HG03354 (cell line): ENCODE data around the gene IDNK.

Source experiments
- ATAC-seq: cut with Tn5 transposase; IDR thresholded peaks from one replicate; pipeline ENCODE4 v1.9.1; 2021; ENCODE audit warnings: mild to moderate bottlenecking; ENCODE audit not compliant: unreplicated experiment, poor library complexity, severe bottlenecking

The IDNK gene

DNA sequence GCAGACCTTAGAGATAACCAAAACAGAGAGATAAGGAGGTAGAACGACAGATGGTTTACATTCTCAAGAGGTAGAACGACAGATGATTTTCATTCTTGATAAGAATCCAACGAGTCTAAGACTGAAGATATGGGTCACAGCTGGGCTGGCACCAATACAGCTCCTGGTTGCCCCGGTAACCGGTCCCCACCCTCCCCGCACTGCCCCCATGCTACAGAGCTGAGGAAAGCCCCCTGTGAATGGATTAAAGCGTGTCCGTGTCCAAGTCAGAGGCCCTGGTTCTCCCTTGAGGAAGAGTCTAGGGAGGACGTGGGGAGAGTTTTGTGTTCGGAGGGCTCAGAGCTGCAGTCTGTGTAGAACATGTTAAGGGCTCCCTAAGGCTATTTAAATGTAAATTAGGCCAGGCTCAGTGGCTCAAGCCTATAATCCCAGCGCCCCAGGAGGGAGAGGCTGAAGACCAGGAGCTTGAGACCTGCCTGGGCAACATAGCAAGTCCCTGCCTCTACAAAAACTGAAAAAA lies 8.1 kb downstream of the IDNK start:
- ATAC-seq: no peak

DNA sequence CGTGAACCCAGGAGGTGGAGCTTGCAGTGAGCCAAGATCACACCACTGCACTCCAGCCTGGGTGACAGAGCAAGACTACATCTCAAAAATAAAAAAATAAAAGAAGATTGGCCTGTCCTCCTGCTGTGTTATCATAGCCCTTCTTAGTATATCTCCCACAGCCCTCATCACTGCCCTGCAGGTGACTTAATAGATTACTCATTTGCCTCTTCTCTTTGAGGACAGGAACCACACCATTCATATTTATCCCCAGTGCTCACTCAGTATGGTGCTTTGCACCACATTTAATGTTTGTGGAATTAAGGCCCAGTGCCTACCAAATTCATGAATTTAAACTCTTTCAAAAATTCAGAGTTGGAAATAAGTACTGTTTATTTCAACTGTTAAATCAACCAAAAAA lies 10.3 kb downstream of the IDNK start:
- peak; percentile 78 for ATAC-seq

- ATAC-seq: no peak
Observed at GRCh38 chr9:83633676-83634075, 10.7 kb downstream of the IDNK start.

GRCh38 chr9:83636813-83637212 lies 13.9 kb downstream of the IDNK start:
- ATAC-seq: no peak

DNA sequence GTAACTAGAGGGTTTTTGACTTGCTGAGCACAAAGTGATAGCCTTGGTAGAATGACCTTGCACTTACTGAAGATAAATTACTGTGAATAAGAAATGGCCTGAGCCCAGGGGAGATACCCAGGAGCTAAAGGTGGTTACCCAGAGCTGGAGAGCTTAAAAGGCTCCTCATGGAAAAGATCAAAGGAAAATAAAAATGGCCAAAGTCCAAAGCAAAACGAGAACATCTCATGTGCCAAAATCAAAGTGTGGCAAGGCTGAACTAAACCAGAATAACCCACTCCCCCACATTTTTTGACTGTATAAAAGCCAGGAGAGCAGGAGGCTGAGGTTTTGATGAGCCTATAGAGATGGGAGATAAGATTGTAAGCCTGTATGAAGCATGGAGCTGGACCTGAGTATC lies 14.4 kb downstream of the IDNK start:
- no peak for ATAC-seq

GRCh38 chr9:83639266-83639665 lies 16.3 kb downstream of the IDNK start:
- ATAC-seq: no peak

DNA sequence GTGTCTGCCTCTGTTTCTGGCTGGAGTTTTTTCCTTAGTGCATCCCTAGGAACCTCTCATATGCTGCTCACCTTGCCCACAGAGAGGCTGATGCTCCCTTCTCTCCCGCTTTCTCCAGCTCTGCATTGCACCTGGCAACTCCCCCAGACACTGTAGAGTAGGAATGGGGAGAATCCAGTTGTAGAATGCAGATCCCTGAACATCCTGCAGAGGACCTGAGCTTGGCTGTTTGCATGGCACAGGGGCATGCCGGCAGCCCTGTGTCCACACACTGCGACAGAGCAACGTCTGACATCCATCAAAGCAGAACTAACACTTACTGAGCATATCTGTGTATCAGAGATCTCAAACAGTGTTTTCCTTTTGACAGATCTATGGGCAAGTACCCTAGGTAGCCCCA lies 19.9 kb downstream of the IDNK start:
- ATAC-seq: no peak

- ATAC-seq: no peak
Observed at GRCh38 chr9:83646500-83647239, 23.7 kb downstream of the IDNK start.

- ATAC-seq: peak; percentile 68
Observed at GRCh38 chr9:83649080-83649479, 26.1 kb downstream of the IDNK start.

GRCh38 chr9:83649515-83649914 lies 26.6 kb downstream of the IDNK start:
- ATAC-seq: no peak

DNA sequence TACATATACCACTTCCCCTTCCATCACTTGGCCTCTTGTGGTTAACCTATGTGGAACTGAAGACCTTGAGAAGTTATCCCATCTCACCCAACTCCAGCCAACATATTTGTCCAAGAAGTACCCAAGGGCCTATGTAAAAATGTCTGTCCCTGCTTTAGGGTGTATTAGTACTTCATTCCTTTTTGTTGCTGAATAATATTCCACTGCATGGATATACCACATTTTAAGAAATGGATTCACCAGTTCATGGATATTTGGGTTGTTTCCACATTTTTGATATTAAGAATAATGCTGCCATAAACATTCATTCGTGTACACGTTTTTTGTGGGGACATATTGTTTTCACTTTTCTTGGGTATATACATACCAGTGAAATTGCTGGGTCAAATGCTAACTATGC lies 28.6 kb downstream of the IDNK start:
- ATAC-seq: no peak

DNA sequence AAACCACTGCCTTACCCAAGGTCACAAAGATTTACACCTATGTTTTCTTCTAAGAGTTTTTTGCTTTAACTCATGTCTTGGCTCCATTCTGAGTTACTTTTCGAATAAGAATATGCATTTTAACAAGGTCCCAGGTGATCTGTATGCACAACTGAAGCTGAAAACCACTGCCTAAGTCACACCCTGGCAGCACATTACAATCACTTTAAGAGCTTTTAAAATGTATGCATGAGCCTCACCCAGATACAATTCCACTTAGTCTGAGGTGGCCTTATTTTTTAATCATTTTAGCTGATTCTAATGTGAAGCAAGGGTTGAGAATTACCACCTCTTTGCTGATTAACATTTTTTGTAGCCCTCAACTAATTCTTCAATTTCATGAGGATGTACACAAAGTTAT lies 29.5 kb downstream of the IDNK start:
- ATAC-seq: no peak

DNA sequence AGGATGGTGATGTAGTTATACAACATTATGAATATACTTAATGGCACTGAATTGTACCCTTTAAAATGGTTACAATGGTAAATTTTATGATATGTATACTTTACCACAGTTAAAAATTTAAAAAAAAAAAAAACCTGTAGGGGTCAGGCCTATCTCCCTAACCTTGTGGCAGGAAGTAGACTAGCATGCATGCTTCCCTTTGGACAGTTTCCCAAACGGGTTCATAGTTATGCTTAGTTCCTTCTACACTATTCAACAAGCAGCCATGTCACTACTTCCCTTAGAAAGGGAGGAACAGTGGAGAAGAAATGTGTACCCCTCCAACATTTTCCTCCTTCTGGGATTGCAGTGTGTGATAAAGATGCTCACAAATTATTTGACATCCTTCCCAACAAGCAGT lies 32.5 kb downstream of the IDNK start:
- no peak for ATAC-seq

DNA sequence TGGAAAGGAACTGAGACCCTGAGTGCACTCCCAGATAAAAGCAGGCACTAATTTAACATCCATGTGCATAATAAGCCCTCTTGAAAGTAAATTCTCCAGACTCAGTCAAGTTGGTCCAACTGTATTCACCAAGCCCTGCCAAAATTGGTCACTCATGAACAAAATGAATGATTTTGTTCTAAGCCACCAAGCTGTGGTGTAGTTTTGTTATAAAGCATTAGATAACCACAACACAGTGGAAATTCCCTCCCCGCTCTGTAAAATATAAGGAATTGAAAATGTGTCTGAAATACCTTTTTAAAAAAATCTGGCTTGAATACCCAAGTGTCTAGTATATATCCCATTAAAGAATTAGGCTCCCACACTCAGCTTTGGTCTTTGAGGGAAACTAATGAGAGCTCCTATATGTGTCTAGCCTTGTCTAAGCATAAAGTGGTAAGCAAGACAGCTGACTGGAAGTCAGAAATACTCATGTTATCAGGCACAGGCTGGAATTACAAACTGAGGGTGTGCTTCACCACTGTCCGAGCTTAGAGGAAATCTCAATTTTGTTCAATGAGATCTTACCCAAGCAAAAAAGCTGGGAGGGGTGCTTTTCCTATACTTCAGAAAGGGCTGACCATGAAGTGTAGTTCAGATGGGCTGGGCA lies 33.2 kb downstream of the IDNK start:
- ATAC-seq: peak; percentile 64

DNA sequence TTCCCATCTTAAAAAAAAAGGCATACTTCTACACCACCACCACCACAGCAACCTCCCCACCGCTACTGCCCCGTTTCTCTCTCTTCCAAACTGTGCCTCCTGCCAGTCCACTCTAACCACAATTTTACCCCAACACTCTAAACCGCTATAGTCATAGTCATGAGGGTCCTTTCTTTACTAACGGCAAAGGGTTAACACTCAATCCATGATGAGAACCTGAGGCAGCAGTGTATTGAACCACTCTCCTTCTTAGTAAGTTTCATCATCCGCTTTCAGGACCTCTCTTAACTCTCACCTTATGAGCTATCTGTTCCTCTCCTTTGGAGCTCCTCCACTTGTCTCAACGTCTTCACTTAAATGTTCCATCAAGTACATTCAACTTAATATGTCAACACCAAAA lies 34.0 kb downstream of the IDNK start:
- no peak for ATAC-seq

DNA sequence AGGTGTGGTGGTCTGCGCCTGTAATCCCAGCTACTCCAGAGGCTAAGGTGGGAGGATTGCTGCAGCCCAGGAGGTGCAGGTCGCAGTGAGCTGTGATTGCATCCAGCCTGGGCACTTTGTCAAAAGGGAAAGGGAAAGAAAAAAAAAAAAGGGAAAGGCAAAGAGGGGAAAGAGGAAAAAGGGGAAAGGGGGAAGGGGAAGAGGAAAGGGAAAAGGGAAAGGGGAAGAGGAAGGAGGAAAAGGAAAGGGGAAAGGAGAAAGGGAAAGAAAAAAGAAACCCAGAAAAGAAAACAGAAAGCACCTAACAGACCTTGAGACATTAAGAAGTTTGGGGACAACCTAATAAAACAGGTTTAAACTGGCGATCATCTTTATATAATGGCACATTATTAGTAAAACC lies 40.0 kb downstream of the IDNK start:
- ATAC-seq: no peak

GRCh38 chr9:83665580-83666200 lies 42.7 kb downstream of the IDNK start:
- peak; percentile 98 for ATAC-seq

DNA sequence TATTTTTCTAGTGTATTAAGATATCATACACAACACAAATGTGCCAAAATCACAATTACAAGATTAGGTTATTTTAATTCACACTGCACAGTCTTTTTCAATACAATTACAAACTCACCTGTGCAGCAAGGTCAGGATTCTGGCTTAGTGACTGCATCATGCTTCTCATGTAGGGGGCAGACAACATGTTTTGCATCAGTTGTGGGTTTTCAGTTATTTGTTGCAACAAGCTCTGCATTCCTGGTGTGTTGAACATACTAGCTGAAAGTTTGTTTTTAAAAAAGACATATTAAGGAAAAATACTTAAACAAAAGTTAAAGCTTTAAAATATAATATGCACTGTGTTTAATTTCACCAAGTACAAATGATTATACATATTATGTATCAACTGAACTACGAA lies 46.1 kb downstream of the IDNK start:
- no peak for ATAC-seq

GRCh38 chr9:83670381-83670780 lies 47.4 kb downstream of the IDNK start:
- ATAC-seq: no peak

DNA sequence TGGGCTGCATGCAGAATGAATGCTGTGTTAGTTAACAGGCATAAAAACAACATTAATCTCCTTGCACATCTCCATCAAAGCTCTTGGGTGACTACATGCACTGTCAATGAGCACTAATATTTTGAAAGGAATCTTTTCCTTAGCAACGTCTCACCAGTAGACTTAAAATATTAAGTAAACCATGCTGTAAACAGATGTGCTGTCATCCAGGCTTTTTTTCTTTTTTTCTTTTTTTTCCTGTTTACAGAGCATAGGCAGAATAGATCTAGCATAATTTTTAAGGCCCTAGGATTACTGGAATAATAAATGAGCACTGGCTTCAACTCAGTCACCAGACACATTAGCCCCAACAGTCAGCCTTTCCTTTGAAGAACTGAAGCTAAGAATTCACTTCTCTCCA lies 48.5 kb downstream of the IDNK start:
- no peak for ATAC-seq

- ATAC-seq: no peak
Observed at GRCh38 chr9:83675466-83675865, 52.5 kb downstream of the IDNK start.
